ENCODE data around the gene HSPH1.
"Not testable (repeated sequence)": the region's sequence is repeated elsewhere in the genome, so short reads cannot be mapped to it uniquely, and the experiment has no call there.

The HSPH1 gene

DNA sequence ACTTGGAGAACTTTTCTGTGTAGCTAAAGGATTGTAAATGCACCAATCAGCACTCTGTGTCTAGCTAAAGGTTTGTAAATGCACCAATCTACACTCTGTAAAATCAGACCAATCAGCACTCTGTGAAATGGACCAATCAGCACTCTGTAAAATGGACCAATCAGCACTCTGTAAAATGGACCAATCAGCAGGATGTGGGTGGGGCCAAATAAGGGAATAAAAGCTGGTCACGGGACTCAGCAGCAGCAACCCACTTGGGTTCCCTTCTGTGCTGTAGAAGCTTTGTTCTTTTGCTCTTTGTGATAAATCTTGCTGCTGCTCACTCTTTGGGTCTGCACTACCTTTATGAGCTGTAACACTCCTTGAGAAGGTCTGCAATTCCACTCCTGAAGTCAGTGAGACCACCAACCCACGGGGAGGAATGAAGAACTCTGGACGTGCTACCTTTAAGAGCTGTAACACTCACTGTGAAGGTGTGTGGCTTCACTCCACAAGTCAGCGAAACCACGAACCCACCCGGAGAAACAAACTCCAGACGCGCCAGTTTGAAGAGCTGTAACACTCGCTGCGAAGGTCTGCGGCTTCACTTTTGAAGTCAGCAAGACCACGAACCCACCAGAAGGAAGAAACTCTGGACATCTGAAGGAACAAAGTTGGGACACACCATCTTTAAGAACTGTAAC lies 16.2 kb upstream of the HSPH1 start:
- DNase-seq, result not testable (repeated sequence)

DNA sequence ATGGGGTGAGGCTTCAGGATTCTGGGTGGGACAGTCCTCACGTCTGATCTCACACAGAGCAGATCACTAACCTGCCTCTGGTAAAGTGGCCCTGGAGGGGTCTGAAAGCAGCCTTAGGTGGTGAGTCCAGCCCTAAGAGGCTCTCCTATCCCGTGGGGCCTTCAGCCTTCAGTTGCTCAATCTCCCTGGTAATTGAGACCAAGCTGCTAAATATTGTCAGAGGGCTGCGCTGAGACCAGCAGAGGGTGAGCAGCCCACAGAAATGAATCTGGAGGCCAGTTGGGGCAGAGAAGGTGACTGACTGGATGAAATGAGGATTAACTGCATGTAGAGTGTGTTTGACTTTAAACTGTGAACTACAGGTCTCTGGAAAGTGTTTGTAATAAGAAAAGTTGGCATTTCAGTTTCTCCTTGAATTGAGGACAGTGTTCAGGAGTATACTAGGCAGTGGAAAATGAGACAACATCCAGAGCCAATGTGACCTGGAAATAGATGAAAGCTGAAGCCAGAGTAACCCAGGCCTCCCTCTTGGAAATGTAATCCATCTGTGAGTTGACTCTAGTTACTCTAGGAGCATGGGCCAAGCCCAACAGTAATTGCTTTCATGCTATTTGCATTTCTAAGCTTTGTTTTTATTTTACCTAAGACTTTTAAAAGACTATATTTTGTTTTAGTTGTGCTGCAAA lies 14.3 kb upstream of the HSPH1 start:
- no peak for DNase-seq

DNA sequence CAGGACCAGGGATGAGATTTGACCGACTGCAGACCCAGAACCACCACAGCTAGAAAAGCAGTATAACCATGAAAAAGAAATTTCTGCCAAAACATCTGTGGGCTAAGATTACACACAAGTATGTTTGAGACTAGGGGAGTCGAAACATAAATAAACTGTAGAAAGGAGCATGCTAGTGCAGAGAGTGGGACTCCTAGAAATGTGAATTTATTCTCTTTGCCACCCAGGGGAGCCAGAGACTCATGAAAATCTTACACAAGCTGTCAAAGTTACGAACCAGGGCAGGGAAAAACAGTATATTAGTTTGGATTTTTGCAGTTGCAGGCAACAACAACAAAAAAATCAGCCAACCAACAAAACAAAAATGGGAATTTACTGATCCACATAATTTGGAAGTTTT lies 12.3 kb upstream of the HSPH1 start:
- DNase-seq, result peak in 7 of 56 donors; percentile 1 to 17 (median 9)

DNA sequence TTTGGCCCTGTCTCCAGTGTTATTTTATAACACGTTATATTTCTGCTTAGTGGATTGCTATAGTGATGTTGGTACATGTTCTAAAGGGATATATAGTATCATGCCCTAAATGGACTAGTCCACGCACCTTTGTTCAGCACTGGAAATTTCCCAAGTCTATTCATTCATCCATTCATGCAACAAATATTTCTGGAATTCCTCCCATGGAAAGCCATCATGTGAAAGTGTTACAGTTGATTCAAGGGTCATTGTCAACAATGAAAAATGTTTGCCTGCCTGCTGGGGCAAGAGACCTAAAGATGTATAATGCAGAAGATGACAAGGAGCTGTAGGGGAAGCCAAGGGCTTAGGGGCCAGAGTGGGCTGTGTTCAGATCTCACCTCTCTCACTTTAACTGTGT lies 10.8 kb upstream of the HSPH1 start:
- DNase-seq, result no peak

DNA sequence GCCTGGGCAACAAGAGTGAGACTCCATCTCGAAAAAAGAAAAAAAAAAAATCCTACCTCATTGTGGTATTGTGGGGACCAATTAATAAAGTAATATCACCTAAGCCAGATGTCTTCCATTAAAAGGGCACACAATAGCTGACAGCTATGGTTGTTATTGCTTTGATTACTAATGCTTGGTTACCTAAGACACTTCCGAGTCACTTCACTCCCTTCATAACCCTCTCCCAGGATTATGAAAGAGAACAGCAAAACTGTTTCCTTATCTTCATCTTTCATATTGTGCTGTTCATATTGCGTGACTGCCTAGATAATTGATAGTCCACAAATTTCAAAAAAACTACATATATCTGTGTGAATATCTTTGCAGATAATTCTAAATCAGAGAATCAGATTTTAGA lies 10.3 kb upstream of the HSPH1 start:
- no peak for DNase-seq

DNA sequence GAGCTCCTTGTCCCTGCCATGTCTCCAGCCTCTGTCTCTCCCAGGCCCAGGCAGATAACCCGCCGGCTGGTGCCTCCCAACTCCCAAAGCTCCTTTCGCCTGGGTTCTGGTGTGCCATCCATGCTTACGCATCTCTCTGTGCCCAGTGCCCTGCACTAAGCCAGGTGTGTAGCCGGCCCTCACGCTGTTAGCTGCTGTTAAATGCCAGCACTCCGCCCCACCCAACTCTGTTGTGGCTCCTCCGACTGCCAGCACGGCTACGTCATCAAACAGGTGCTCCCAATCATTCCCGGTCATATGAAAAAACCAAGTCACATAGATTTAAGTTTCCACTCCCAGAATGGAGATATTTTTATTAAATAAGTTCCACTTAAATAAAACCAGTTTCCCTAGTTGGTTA lies 7.0 kb upstream of the HSPH1 start:
- DNase-seq, result no peak

DNA sequence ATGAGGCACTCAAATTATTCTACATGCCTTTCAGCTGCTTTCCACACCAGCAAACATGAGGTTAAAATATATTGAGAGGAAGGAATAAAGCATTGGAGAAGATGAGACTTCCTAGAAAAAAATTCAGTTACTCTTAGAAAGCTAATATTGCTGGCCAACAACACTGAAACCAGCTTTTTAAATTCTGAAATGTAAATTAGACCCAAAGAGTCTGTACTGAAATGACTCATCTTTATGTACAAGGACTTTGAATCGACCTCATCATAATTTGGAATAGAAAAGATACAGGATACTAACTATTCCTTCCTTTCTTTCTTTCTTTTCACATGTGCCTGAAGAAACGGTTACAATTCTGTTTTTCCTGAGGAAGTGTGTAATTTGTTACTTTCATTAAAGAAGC lies 6.5 kb upstream of the HSPH1 start:
- DNase-seq, result no peak

DNA sequence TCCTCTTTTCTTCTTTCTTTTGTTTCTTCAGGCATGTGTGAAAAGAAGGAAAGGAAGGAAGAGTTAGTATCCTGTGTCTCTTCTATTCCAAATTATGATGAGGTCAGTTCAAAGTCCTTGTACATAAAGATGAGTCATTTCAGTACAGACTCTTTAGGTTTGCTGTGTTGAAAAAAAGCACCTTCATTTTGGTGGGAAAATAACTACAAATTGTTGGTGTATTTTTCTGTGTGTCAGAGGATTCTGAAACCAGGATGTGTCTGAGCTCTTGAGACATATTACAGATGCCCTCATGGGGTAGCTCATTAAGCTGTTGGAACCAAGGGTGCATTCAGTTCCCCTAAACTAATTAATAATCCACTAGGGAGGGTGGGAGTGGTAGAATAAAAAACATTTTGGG lies 5.8 kb upstream of the HSPH1 start:
- DNase-seq, result no peak

DNA sequence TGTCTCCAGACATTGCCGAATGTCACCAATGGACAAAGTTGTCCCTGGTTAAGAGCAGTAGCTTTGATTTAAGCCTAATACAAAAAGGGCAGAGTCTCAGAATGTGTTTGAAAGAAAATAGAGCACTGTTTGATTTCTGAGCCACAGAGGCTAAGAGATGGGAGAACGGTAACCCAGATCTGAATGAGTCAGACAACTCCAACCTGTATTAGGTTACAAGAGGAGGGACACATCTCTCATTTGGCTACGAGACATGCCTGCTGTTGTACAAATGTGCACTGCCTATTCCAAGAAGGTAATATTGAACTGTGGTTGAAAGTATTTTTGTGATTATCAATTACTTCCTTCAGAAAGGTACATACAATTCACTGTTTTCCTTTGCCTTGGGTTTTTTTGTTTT lies 4.9 kb upstream of the HSPH1 start:
- no peak for DNase-seq

DNA sequence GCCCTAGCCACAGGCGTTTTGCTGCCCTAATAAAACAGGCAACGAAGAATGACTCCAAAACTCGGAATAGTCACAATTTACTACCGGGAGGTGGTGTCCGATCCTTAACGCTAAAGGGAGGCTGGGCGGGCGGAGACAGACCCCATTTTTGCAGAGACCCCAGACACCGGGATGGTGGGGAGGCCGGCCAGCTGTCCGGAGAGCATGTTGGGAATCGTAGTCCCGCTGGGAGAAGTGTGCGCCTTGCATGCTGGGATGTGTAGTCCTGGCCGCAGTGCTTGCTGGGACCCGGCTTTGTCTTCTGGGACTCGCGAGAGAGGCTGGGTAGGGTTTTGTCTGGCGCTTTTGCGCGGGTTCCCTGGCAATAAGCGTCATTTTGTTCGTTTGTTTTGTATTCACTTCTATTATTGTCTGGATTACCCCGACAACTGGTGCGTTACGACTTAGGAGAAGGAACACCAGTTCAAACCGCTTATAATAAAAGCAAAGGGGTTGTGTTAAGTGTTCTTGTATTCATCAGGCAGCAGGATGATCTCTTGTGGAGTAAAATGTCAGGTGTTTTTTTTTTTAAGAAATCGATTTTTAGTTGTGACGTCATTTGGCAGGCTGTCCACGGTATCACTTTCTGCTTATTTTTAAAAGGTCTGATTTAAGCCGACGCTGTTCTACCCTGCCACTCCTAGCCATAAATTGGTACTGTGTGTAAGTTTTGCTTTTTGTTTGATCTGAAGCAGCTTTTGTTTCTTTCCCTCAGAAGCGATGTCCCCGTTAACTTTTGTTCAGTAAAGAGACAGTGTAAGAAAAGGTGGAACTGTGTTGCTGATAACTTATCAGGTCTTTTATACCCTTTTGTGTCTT lies 676 bp upstream of the HSPH1 start:
- DNase-seq, result peak; percentile 88 to 100 (median 99)

DNA sequence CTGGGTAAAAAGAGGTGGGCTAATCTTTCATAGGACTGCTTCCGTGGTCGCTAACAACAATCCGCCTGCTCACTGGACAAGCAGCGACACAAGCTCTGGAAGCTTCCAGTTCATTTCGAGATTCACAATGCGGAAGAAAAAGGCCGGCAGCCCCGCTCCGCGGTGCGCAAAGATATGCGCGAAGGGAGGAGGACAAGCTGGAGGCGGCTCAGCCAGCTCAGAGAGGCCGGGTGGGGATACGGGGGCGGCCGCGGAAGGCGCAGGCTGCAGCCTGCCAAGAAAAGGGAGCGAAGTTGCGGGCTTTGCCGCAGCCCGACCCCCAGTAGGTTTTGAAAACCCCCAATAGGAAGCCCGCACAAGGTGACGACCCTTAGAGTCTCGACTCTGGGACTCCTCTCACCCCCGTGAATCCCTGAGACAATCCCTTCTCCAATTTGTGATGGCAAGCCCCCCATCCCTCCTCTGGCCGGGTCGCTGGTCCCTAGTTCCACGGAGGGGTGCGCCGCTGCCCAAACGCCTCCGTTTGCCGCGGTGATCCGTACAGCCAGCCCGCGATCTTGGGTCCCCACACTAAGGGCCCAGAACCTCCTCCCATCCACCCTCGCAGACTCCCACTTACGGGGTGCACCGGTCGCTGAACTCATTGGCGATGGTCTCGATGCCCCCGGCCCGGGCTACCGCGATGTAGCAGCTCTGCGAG lies 697 bp downstream of the HSPH1 start:
- peak in 51 of 56 donors; percentile 6 to 94 (median 49) for DNase-seq

DNA sequence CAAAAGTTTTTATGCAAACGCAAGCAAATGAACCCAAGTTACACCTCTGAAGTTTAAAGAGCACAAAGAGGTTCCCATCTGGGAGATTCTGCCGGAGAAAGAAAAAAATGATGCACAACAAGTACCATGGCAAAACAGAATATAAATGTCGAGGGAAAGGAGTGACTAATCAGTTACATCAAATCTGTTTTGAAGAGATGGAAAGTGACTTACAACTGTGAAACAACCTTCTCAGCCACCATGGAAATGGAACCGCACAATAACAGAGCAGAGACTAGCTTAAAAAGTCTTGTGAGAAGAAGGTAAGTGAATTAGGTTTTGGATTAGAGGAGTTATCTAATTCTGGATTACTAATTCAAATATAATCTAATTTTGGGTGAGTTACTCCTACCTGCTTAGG lies 2.4 kb downstream of the HSPH1 start:
- no peak for DNase-seq

DNA sequence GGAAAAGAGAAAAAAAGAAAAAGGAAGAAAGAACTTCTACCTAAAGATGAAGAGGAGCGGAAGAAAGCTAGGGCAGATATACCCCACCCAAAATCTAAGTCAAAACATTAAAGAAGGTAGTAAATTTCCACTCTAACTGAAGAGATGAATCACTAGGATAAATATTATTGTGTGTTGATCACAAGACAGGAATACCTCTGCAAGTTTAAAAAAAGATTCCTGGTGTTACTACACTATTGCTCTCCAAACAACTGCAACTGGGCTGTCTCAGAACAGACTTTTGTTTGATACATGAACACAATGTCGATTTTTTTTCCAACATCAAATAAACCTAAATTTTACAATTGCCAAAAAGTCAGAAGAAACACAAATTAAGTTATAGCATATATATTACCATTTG lies 6.8 kb downstream of the HSPH1 start:
- no peak for DNase-seq

DNA sequence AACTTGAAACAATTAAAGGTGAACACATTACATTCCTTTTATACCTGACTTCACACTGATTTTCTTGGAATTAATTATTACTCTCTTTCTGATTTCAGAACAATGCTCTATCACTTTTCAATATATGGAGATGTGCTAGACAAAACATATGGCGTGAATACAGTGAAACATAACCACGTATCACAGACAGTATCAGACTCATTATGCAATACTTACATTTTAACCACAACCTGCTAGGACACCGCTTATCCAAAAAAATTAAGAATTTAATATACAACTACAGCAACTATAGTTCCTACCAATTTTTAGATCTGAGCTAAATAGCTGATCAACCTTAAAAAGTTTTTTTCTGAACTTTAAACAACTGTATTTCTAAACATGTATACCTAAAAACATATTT lies 9.9 kb downstream of the HSPH1 start:
- no peak for DNase-seq

DNA sequence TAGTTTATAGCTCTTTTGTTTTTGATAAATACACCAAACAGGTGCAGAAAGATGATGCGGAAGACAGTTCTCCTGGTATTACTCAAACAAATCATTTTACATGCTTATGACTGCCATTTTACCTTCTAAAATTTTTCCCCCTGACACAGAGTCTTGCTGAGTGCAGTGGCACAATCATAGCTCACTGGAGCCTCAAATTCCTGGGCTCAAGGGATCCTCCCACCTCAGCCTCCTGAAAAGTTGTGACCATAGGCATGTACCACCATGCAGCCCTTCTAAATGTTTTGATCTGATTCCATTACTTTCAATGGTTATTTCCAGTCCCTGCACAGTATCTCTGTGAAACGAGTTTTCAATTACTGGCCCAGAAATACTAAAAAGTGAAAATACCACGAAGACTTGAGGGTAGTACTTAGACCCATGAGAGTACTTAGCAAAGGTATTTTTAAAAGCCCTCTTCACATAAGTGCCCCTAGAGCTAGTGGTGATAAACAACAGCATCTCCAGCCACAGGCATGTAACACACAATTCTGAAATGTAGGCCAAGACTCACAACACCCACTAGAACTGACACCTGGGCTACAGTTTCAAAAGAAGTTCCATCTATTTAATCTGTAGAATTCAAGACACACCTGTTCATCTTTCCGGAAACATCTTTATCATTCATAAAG lies 11.3 kb downstream of the HSPH1 start:
- DNase-seq, result no peak

DNA sequence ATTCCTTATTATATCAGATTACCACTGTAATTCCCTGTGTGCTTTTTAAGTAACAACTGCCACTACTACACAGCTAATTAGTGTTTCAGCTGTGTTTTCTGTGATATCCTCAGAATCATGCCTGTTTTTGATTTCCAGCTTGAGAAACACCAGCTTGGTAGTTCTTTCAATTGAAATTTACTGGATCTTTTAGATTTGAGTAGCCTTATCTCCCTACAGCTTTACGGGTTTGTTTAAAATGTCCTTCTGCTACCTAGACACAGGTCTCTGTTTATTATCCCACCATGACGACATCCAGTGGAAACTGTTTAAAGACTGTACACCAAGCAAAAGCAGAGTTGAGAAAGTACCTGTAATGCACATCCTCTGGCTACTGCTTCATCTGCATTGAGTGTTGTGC lies 12.1 kb downstream of the HSPH1 start:
- DNase-seq, result no peak

DNA sequence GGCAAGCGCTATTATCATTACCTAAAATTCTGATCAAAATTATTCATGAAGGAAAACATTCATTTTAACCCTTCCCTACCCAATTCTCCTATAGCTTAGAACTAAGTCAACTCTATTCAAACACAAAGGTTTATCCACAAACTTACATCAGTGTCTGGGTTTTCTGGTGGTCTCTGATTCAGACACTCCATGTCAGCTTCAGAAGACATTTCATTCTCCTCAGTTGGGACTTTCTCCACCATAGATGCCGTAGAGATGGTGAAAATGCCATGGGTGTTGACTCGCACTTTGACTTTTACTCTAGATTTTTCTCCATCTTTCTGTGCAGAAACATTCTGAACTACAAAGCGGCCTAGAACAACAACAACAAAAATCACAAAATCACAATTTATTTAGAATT lies 16.3 kb downstream of the HSPH1 start:
- no peak for DNase-seq

DNA sequence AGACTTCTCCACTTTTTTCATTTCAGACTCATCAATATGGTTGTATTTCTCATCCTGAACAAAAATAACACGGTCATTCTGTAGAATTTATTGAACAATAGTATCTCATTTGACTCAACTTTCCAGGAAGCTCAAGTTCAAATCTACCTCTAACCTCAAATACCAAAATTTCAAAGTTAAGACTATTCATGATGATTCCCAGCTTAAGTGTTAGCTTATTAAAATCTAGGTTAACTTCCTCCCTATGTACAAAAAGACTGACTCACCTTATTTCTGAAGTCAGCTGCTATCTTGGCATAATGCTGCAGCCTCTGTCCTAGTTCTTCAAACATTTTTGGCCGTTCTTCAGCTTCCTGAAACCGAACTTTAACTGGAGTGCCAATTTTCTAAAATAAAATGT lies 23.2 kb downstream of the HSPH1 start:
- DNase-seq, result no peak

DNA sequence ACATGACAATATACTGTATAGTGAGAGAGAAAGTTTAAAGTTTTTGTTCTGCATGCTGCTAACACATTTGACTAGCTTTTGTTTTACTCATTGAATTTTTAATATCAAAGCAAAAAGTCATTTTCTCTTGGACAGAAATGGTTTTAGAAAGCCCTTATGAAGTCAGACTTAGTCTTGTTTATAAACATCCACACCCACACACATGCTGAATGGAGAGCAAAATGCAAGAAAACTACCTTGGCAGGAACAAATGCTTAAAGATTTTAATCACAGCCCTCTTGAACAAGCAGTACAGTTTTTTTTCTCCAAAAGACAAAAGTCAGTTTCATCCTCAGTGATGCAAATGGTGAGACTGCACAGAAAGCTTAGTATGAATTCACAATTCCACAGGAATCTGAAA lies 25.0 kb downstream of the HSPH1 start:
- DNase-seq, result no peak

DNA sequence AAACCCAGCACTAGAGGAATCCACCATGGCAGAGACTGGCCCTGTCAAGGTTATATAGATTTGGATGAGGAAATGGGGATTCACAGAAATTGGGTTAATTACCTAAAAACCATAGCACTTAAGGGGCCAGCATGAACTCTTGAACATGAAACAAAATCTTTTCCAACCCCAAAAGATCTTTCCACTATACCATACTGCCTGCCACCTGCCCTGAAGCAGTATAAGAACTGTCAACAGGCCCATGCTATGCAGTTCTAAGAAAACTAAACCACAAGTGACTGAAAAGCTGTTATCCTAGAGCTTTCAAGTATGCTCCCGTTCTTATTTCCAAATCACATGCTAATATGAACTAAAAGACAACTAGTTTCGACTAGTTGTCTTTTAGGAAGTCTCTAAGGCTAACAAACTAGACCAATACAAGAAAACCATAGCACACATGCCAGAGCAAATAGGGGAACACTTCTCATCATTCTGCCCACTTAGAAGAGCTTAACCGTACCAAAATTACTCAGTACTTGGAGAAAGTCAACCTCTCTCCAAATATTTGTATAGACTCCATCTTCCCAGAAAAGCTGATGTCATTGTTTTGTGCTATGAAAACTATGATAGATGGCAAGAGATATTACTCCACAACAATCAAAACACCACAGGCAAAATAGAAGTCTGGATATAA lies 27.5 kb downstream of the HSPH1 start:
- DNase-seq, result no peak

DNA sequence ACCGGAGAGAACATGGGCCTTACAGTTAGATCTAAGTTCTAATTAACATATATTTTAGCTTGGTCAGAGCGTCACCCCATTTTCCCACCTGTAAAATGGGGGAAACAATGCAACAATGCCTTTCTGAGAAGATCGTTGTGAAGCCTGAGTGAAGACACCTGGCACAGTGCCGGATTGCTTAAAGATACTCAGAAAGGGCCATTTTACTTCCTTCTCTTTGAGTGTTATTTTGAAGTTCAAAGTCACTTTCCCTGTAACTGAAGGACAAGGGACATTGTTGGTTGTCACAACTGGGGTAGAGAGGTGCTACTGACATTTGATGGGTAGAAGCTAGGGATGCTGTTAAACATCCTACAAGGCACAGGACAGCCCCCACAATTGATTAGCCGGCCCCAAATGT lies 28.1 kb downstream of the HSPH1 start:
- no peak for DNase-seq
